ENCODE measurements around the gene ABHD2. TPM values are rescaled to one million over a fixed set of nuclear protein-coding genes. Genes with fewer than 3 reads are reported as not detected.

ABHD2 gene
- total RNA-seq, 4 donors from 2014 or later, result 19.3 to 150 (median 64.5) TPM

DNA sequence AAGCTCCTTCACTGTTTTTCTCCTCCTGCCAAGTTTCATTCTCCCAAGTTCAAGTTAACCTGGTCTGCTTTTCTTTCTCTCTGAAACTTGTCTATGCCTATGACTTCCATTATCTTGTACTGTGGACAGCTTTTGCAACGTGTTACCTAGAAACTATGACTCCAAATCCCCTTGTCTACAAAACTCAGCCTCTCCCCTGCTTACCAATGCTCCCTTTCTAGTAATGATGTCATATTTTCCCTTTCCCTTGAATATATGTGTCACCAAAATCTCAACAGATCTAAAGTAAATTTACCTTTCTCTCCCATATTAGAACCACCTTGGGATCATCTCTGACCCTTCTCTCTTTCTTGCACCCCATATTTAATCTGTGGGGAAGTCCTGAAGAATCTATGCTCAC is 10.5 kb upstream of the ABHD2 start:
- H3K27me3 ChIP-seq, result no peaks in the 10 kb centered on the region
- in situ Hi-C loops (cut with MboI; ENCODE audit: low sequenced_read_pairs in 4 of 4) (no loop called here), intact Hi-C loops (cut with DNase I; ENCODE audit: low total_unique reads) (no loop called here)
- H3K27ac ChIP-seq, result no peak overlapping the region
- no peaks in the 10 kb centered on the region for H3K9me3 ChIP-seq
- no peak for ATAC-seq
- no peaks in the 10 kb centered on the region for H3K36me3 ChIP-seq
- H3K4me3 ChIP-seq, result no peak overlapping the region
- no peaks in the 10 kb centered on the region for H3K4me1 ChIP-seq
- DNase-seq, result no peak
- TF ChIP-seq POLR2A (IDR thresholded peaks at IDR 0.05), result no peak
- TF ChIP-seq, protein P1, sequence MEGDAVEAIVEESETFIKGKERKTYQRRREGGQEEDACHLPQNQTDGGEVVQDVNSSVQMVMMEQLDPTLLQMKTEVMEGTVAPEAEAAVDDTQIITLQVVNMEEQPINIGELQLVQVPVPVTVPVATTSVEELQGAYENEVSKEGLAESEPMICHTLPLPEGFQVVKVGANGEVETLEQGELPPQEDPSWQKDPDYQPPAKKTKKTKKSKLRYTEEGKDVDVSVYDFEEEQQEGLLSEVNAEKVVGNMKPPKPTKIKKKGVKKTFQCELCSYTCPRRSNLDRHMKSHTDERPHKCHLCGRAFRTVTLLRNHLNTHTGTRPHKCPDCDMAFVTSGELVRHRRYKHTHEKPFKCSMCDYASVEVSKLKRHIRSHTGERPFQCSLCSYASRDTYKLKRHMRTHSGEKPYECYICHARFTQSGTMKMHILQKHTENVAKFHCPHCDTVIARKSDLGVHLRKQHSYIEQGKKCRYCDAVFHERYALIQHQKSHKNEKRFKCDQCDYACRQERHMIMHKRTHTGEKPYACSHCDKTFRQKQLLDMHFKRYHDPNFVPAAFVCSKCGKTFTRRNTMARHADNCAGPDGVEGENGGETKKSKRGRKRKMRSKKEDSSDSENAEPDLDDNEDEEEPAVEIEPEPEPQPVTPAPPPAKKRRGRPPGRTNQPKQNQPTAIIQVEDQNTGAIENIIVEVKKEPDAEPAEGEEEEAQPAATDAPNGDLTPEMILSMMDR (IDR thresholded peaks at IDR 0.05 in 4 of 5, conservative IDR thresholded peaks at IDR 0.05 in 1 of 5), result no peak

DNA sequence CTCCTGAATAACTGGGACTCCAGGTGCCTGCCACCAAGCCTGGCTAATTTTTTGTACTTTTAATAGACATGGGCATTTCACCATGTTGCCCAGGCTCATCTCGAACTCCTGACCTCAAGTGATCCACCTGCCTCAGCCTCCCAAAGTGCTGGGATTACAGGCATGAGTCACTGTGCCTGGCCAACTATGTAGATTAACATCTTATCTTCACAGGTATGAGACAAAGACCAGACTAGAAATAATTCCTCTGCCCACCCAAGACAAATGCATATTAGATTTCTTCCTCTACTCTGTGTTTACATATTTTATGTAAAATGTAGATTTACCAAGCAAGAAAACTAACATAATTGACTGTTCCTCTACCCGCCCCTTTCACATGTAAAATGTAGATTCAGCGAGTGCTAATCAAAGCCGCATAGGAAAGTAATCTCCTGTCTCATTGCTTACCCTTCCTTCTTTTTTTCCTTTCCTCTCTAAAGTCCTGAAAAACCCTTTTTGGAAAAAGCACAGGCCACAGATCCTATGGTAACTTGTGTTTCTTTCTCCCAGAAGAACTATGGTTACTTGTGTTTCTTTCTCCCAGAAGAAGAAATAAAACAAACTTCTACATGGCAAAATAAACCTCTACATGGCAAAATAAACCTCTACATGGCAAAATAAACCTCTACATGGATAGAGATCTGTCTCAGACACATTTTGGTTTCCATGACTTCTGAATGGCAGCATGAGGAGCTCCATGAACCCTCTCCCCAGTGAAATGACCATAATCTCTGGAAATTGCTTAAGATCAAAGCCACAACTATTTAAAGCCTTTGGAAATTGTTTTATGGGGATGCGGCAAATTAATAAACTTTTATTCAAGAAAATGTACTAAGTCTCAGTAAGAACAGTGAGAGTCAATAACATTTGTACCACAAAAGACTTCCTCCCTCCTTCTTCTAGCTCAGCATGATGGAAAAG is 9.1 kb upstream of the ABHD2 start:
- Histone ChIP-seq H3K4me3 (no peak overlapping the region), H3K4me1 (no peaks in the 10 kb centered on the region), H3K9me3 (no peaks in the 10 kb centered on the region), H3K36me3 (no peaks in the 10 kb centered on the region), H3K27me3 (no peaks in the 10 kb centered on the region), H3K27ac (no peak overlapping the region)
- in situ Hi-C loops (cut with MboI; ENCODE audit: low sequenced_read_pairs in 4 of 4) (no loop called here), intact Hi-C loops (cut with DNase I; ENCODE audit: low total_unique reads) (no loop called here)
- ATAC-seq (no peak), DNase-seq (no peak)
- TF ChIP-seq, protein P1 (IDR thresholded peaks at IDR 0.05 in 4 of 5, conservative IDR thresholded peaks at IDR 0.05 in 1 of 5), result no peak
- no peak for TF ChIP-seq POLR2A (IDR thresholded peaks at IDR 0.05)

- no peaks in the 10 kb centered on the region for H3K27me3 ChIP-seq
- in situ Hi-C loops (cut with MboI; ENCODE audit: low sequenced_read_pairs in 4 of 4), result no loop called here
- no peak overlapping the region for H3K27ac ChIP-seq
- intact Hi-C loops (cut with DNase I; ENCODE audit: low total_unique reads), result loop anchor here (10.0 kb wide), 1 partner anchor 617 kb away; the partner anchor contains the start of genes MRPL46 and MRPS11
- DNase-seq, result no peak
- TF ChIP-seq, protein P1 (IDR thresholded peaks at IDR 0.05 in 4 of 5, conservative IDR thresholded peaks at IDR 0.05 in 1 of 5), result no peak
- no peak for TF ChIP-seq POLR2A (IDR thresholded peaks at IDR 0.05)
- peaks cover 4 to 5% of the 10 kb centered on the region in 2 donors for H3K4me1 ChIP-seq
- no peaks in the 10 kb centered on the region for H3K9me3 ChIP-seq
- no peaks in the 10 kb centered on the region for H3K36me3 ChIP-seq
- no peak for ATAC-seq
- H3K4me3 ChIP-seq, result no peak overlapping the region
These were observed 6.4 kb upstream of the ABHD2 start for GRCh38 chr15:89081878-89082277.

GRCh38 chr15:89083246-89083645 is 5.0 kb upstream of the ABHD2 start:
- Histone ChIP-seq H3K4me1 (peaks cover 12 to 13% of the 10 kb centered on the region in 2 donors), H3K4me3 (no peak overlapping the region), H3K27me3 (no peaks in the 10 kb centered on the region), H3K36me3 (no peaks in the 10 kb centered on the region), H3K9me3 (no peaks in the 10 kb centered on the region), H3K27ac (no peak overlapping the region)
- in situ Hi-C loops (cut with MboI; ENCODE audit: low sequenced_read_pairs in 4 of 4), result no loop called here
- no peak for TF ChIP-seq POLR2A (IDR thresholded peaks at IDR 0.05)
- TF ChIP-seq, protein P1 (IDR thresholded peaks at IDR 0.05 in 4 of 5, conservative IDR thresholded peaks at IDR 0.05 in 1 of 5), result no peak
- no peak for ATAC-seq
- DNase-seq, result no peak
- intact Hi-C loops (cut with DNase I; ENCODE audit: low total_unique reads), result loop anchor here (10.0 kb wide), 1 partner anchor 618 kb away; the partner anchor contains the start of genes MRPL46 and MRPS11

Measured in gastrocnemius medialis (tissue), 4 donors.